ENCODE measurements around the gene INO80C. TPM values are rescaled to one million over a fixed set of nuclear protein-coding genes. Genes with fewer than 3 reads are reported as not detected.

Gene INO80C
- total RNA-seq, 4 donors from 2014 or later: 9.5 to 20.6 (median 17.1) TPM

- H3K4me1 ChIP-seq: peaks cover 0 to 14% (median 2%) of the 10 kb centered on the region in 4 donors
- peak overlapping the region in 2 of 4 donors; percentile 24 to 78 for H3K27ac ChIP-seq
- H3K4me3 ChIP-seq: no peak overlapping the region
- TF ChIP-seq CTCF (IDR thresholded peaks at IDR 0.05) (no peak), POLR2A (IDR thresholded peaks at IDR 0.05) (no peak)
- no peaks in the 10 kb centered on the region for H3K9me3 ChIP-seq
- no peak for DNase-seq
- no peaks in the 10 kb centered on the region for H3K36me3 ChIP-seq
- H3K27me3 ChIP-seq: no peaks in the 10 kb centered on the region
Measured at GRCh38 chr18:35481960-35482366, 15.8 kb downstream of the INO80C start.

GRCh38 chr18:35479911-35480586 is 17.7 kb downstream of the INO80C start:
- TF ChIP-seq POLR2A (IDR thresholded peaks at IDR 0.05): no peak
- no peak for TF ChIP-seq CTCF (IDR thresholded peaks at IDR 0.05)
- Histone ChIP-seq H3K9me3 (no peaks in the 10 kb centered on the region), H3K27me3 (no peaks in the 10 kb centered on the region), H3K36me3 (no peaks in the 10 kb centered on the region), H3K27ac (peak overlapping the region in 2 of 4 donors; percentile 55 to 57), H3K4me3 (no peak overlapping the region), H3K4me1 (peaks cover 0 to 14% (median 2%) of the 10 kb centered on the region in 4 donors)
- no peak for DNase-seq

GRCh38 chr18:35478520-35479435 is 19.0 kb downstream of the INO80C start:
- H3K27me3 ChIP-seq: no peaks in the 10 kb centered on the region
- no peaks in the 10 kb centered on the region for H3K36me3 ChIP-seq
- H3K9me3 ChIP-seq: no peaks in the 10 kb centered on the region
- no peak overlapping the region for H3K4me3 ChIP-seq
- TF ChIP-seq CTCF (IDR thresholded peaks at IDR 0.05) (no peak), POLR2A (IDR thresholded peaks at IDR 0.05) (peak in 1 of 2 donors; percentile 56)
- peak in 1 of 3 donors; percentile 73 for DNase-seq
- H3K4me1 ChIP-seq: peaks cover 0 to 14% (median 2%) of the 10 kb centered on the region in 4 donors
- peak overlapping the region in 3 of 4 donors; percentile 28 to 77 (median 57) for H3K27ac ChIP-seq

GRCh38 chr18:35477974-35478373 is 19.8 kb downstream of the INO80C start:
- peaks cover 0 to 14% (median 2%) of the 10 kb centered on the region in 4 donors for H3K4me1 ChIP-seq
- no peak overlapping the region for H3K4me3 ChIP-seq
- DNase-seq: no peak
- peak overlapping the region in 3 of 4 donors; percentile 28 to 77 (median 57) for H3K27ac ChIP-seq
- no peak for TF ChIP-seq CTCF (IDR thresholded peaks at IDR 0.05)
- TF ChIP-seq POLR2A (IDR thresholded peaks at IDR 0.05): no peak
- no peaks in the 10 kb centered on the region for H3K36me3 ChIP-seq
- no peaks in the 10 kb centered on the region for H3K27me3 ChIP-seq
- no peaks in the 10 kb centered on the region for H3K9me3 ChIP-seq

GRCh38 chr18:35477497-35477896 is 20.3 kb downstream of the INO80C start:
- Histone ChIP-seq H3K27me3 (no peaks in the 10 kb centered on the region), H3K4me1 (peaks cover 0 to 14% (median 2%) of the 10 kb centered on the region in 4 donors), H3K9me3 (no peaks in the 10 kb centered on the region), H3K4me3 (no peak overlapping the region), H3K27ac (no peak overlapping the region), H3K36me3 (no peaks in the 10 kb centered on the region)
- DNase-seq: no peak
- TF ChIP-seq POLR2A (IDR thresholded peaks at IDR 0.05) (no peak), CTCF (IDR thresholded peaks at IDR 0.05) (no peak)
